LNCaP clone FGC (cell line): ENCODE measurements around the gene CSF1.

Experiments used
- DNase-seq: peaks from one replicate; pipeline ENCODE4 v3.0.0-alpha.2; 2011; ENCODE audit warnings: low read depth
- H3K4me3 ChIP-seq: 2 replicates; pipeline ENCODE4 v1.5.1; 2011; ENCODE audit warnings: mild to moderate bottlenecking, low read depth, low read length, control low read depth
- CTCF ChIP-seq: IDR thresholded peaks from 2 replicates; pipeline ENCODE4 v1.5.1; 2012; ENCODE audit warnings: mild to moderate bottlenecking; ENCODE audit not compliant: control insufficient read depth, insufficient read depth; ENCODE audit errors: extremely low read depth

CSF1 gene

GRCh38 chr1:109927356-109927755 lies 16.7 kb downstream of the CSF1 start:
- H3K4me3 ChIP-seq, result no peak overlapping the region
- no peak for TF ChIP-seq CTCF
- no peak for DNase-seq

GRCh38 chr1:109927911-109928321 lies 17.3 kb downstream of the CSF1 start:
- DNase-seq, result no peak
- no peak for TF ChIP-seq CTCF
- H3K4me3 ChIP-seq, result no peak overlapping the region

GRCh38 chr1:109928591-109929111 lies 18.0 kb downstream of the CSF1 start:
- no peak for DNase-seq
- TF ChIP-seq CTCF, result no peak
- no peak overlapping the region for H3K4me3 ChIP-seq

- no peak overlapping the region for H3K4me3 ChIP-seq
- no peak for DNase-seq
- TF ChIP-seq CTCF, result no peak
Observed at GRCh38 chr1:109929170-109929569, 18.5 kb downstream of the CSF1 start.

GRCh38 chr1:109929588-109930251 lies 19.1 kb downstream of the CSF1 start:
- no peak for DNase-seq
- TF ChIP-seq CTCF, result no peak
- no peak overlapping the region for H3K4me3 ChIP-seq

- peak; percentile 18; the same call in 1 of the 2 replicates for TF ChIP-seq CTCF
- DNase-seq, result no peak
- H3K4me3 ChIP-seq, result no peak overlapping the region
Observed at GRCh38 chr1:109930252-109930993, 19.8 kb downstream of the CSF1 start.

- no peak for TF ChIP-seq CTCF
- DNase-seq, result peak; percentile 44
Observed at GRCh38 chr1:109931189-109931731, 20.6 kb downstream of the CSF1 start.

More at GRCh38 chr1:109931189-109931731, 20.6 kb downstream of the CSF1 start:
- no peak overlapping the region for H3K4me3 ChIP-seq
